A549 treated with AZD2906 at 1 μM for 4 hours (cell line): ENCODE measurements around the gene CDK4. TPM values are rescaled to one million over a fixed set of nuclear protein-coding genes. Genes with fewer than 3 reads are reported as not detected.

Source experiments
- total RNA-seq: library from RNA; stranded (reverse); fragments of 200-300 nt; extraction: Qiagen RNA extraction; gene quantifications from 5 replicates; pipeline ENCODE4 v1.2.3, GENCODE V29; 2022

CDK4 gene
- total RNA-seq, result 240 to 276 TPM (median 248 TPM) in 5 replicates

GRCh38 chr12:57751788-57752667, at the start of gene CDK4:
TSS of gene CDK4 (minus strand) at chr12:57752310. CDS start at chr12:57751717, 593 bp downstream.

GRCh38 chr12:57782608-57783465, 30.7 kb upstream of the CDK4 start, which contains the start of gene TSFM:
TSS of gene TSFM (plus strand) at chr12:57782787. CDS start at chr12:57782802, 15 bp downstream.

GRCh38 chr12:57772429-57773322, 20.6 kb upstream of the CDK4 start, which contains the start of gene EEF1AKMT3:
TSS of gene EEF1AKMT3 (plus strand) at chr12:57772614. CDS start at chr12:57772725, 111 bp downstream.

GRCh38 chr12:57771873-57772428, 19.8 kb upstream of the CDK4 start, which contains the start of gene METTL1:
TSS of gene METTL1 (minus strand) at chr12:57772105. CDS start at chr12:57772083, 22 bp downstream.

GRCh38 chr12:57766464-57767304, 14.6 kb upstream of the CDK4 start, which contains the start of gene CYP27B1:
TSS of gene CYP27B1 (minus strand) at chr12:57767078. CDS start at chr12:57767041, 37 bp downstream.

GRCh38 chr12:57754411-57755193, 2.5 kb upstream of the CDK4 start, which contains the start of gene MARCHF9:
TSS of gene MARCHF9 (plus strand) at chr12:57755103. CDS start at chr12:57755529, 426 bp downstream.

GRCh38 chr12:57744777-57745484, 7.2 kb downstream of the CDK4 start, which contains the start of gene TSPAN31:
TSS of gene TSPAN31 (plus strand) at chr12:57745039. CDS start at chr12:57745155, 116 bp downstream.

GRCh38 chr12:57738661-57739237, 13.4 kb downstream of the CDK4 start, which contains the start of gene AGAP2:
TSS of gene AGAP2 (minus strand) at chr12:57738742. CDS start at chr12:57738246, 496 bp downstream.

Other genes with a start within 250 kb of the CDK4 start
- 20.8 to 27.9 TPM (median 23.8 TPM) in 5 replicates for gene DDIT3, start 231.8 kb downstream of the CDK4 start, total RNA-seq
- gene MBD6, start 229.5 kb downstream of the CDK4 start, total RNA-seq, result 19.1 to 28.6 TPM (median 26.3 TPM) in 5 replicates
- gene DCTN2, start 205.1 kb downstream of the CDK4 start, total RNA-seq, result 119 to 184 TPM (median 123 TPM) in 5 replicates
- gene KIF5A, start 202.3 kb downstream of the CDK4 start, total RNA-seq, result 0.17 to 0.24 TPM (median 0.21 TPM) in 5 replicates
- 39.3 to 45.9 TPM (median 40.5 TPM) in 5 replicates for gene PIP4K2C, start 161.1 kb downstream of the CDK4 start, total RNA-seq
- 14.2 to 19.7 TPM (median 18.7 TPM) in 5 replicates for gene DTX3, start 147.5 kb downstream of the CDK4 start, total RNA-seq
- gene ARHGEF25, start 140.9 kb downstream of the CDK4 start, total RNA-seq, result 4.2 to 5.6 TPM (median 5.4 TPM) in 5 replicates
- gene B4GALNT1, start 119.1 kb downstream of the CDK4 start, total RNA-seq, result 32.6 to 47.2 TPM (median 42.2 TPM) in 5 replicates
- gene OS9, start 58.2 kb downstream of the CDK4 start, total RNA-seq, result 112 to 124 TPM (median 114 TPM) in 5 replicates
- gene AGAP2, start 13.6 kb downstream of the CDK4 start, total RNA-seq, result 0.09 to 0.23 TPM (median 0.16 TPM) in 5 replicates
- gene TSPAN31, start 7.3 kb downstream of the CDK4 start, total RNA-seq, result 15.0 to 22.2 TPM (median 17.1 TPM) in 5 replicates
- 6.4 to 8.0 TPM (median 7.8 TPM) in 5 replicates for gene MARCHF9, start 2.8 kb upstream of the CDK4 start, total RNA-seq
- gene CYP27B1, start 14.8 kb upstream of the CDK4 start, total RNA-seq, result 1.4 to 2.4 TPM (median 2.0 TPM) in 5 replicates
- gene METTL1, start 19.8 kb upstream of the CDK4 start, total RNA-seq, result 43.0 to 52.2 TPM (median 49.1 TPM) in 5 replicates
- gene EEF1AKMT3, start 20.3 kb upstream of the CDK4 start, total RNA-seq, result 3.5 to 6.2 TPM (median 5.1 TPM) in 5 replicates
- gene TSFM, start 30.5 kb upstream of the CDK4 start, total RNA-seq, result 62.8 to 79.9 TPM (median 69.5 TPM) in 5 replicates
- 0.39 to 0.74 TPM (median 0.55 TPM) in 5 replicates for gene AVIL, start 66.4 kb upstream of the CDK4 start, total RNA-seq
- gene CTDSP2, start 94.4 kb upstream of the CDK4 start, total RNA-seq, result 38.6 to 55.2 TPM (median 49.3 TPM) in 5 replicates
- 4.6 to 5.4 TPM (median 4.9 TPM) in 5 replicates for gene ATP23, start 189.3 kb upstream of the CDK4 start, total RNA-seq